ENCODE data around the gene EIF4EBP2.

The EIF4EBP2 gene

DNA sequence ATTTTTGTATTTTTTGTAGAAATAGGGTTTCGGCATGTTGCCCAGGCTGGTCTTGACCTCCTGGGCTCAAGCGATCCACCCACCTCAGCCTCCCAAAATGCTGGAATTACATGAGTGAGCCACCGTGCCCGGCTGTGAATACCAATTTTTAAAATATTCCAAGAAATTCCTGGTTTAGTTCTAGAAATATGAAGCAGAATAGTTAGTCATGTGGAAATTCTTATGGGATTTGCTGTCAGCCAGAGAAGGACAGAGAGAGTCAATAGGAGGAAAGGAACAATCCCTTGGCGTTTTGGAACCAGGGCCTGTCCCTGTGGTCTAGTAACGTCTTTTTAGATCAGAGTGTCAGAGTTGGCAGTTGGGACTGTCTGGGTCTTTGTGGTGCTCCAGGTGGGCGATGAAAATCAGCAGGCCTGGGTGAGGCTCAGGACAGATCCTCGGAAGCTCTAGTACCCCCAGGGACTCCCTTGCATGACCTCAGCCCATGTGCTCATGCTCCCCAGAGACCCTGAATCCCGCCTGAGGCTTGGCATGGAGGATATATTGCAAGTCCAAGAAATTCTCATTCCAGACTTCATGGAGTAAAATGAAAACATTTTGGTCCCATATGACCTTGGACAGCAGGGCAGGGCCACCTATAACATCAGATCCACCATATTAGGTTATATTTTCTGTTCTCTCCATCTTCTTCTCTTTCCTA, 29.8 kb downstream of the EIF4EBP2 start:
- DNase-seq = no peak

DNA sequence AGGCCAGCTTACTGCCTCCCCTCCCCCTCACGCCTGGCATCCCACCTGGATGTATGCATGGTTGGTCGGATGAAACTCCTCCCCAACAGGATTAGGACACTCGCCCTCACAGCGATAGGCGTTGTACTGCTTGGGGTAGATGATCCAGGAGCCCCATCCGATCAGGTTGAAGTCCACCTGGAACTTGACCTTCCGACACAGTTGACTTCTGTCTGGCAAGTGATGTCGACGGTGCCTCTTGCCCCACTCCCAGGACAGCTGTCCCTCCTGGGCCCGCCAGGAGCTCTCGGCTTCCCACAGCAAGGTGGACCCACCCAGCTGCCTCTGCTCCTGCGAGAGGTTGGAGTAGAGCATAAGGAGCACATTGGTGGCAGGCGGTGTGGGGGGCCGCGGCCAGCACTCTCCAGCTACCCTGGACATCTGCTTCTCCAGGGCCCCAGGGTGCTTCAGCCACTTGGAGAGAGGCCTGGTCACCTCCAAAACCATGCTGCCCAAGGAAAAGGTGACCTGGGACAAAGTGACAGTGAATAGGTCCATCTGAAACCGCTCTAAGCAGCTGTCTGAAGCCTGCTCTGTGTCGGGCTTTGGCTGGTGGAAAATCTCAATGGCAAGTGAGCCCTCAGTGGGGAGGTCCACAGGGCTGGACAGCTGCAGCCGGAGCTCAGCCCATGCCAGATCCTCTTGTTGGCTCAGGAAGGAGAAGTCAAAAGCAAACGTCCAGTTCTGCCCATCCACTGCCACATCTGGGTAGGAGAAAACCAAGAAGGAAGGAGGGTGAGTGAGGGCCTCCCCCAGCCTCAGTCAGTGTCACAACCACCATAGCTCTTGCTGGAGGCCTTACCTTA, 31.5 kb downstream of the EIF4EBP2 start:
- DNase-seq = no peak

DNA sequence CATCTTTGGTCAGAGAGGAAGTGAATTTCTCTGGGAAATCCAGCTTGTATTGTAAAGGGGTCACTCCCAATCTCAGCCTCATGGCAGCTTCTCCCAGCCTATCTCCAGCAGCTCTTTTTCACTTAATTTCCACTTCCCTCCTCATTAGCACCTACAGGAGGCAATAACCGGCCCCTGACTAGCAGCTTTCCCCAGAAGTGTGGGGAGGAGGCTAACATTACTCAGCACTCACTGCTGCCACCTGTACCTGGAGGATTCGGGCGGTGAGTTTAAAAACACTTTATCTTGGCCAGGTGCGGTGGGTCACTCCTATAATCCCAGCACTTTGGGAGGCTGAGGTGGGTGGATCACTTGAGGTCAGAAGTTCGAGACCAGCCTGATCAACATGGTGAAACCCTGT, 33.8 kb downstream of the EIF4EBP2 start:
- peak; percentile 8 for DNase-seq

DNA sequence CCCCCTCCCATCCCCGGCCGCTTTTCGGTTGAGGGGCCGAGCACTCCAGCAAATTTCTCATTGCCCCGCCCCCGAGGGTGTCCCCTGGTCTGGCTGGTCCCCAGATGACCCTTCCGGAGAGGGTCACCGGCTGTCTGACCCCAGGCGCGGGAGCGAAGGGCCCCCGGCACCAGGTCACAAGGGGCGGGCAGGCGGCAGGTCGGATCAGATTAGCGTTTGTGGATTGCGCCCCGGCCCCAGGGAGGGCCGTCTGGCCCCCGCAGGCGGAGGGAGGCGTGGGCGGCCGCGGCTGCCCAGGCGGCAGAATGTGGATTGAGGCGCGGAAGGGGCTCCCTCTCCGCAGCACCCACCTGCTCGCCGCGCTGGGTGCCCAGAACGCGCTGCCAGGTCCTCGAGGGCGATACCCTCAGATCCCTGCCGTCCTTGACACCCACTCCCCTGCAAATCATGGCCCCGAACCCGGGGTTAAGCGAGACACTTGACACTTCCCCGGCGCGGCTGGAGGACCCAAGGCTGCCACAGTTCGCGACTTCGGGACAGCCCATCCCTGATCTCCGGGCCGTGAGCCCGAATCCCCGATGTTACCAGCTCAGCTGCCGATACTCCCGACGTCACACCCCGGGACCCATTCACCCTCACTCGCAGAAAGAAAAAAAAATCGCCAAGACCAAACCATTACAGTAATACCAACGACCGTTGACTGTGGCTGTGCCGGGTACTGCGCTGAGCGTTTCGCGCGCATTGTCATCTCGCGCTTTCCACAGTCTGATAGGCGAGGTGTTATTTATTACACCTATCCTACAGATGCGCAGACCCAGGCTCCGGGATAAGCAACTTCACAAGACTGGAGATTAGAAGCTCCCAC, 36.6 kb downstream of the EIF4EBP2 start:
- DNase-seq = peak; percentile 29

DNA sequence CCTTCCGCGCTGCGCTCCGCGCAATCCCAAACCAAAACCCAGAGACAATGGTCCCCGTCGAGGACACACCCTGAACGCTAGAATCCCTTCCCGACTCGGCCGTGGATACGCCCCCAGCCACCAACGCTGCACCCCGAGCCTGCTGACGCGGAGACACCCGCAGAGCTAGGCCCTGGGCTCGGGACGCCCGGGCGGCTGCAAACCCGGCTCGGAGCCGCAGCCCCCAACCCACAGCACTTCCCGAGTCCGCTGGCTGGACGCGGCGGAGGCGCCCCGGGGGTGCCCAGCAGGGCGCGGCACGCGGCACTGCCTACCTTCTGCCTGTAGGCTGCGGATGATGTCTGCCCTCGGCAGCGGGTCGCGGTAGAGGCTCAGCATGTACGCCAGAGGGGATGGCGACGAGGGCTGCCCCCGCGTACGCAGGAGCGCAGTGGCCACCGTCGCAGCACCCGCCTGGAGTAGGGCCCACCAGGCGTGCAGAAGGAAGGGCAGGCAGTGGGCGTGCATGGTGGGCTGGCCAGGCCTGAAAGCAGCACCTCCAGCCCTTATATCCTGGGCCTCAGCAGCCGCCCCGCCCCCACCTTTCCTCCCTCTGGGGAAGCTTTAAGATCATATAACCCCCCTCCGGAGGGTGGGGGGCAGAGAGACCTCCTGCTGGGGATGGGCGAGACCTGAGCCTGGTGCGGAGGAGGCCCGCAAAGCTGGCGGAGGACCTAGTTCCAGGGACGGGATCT, 37.4 kb downstream of the EIF4EBP2 start, which contains the start of gene NODAL:
Gene NODAL (minus strand): TSS at position 521 of the 734 bp plus-strand sequence. CDS start 14 bp downstream, at position 507.
- DNase-seq = peak; percentile 29

DNA sequence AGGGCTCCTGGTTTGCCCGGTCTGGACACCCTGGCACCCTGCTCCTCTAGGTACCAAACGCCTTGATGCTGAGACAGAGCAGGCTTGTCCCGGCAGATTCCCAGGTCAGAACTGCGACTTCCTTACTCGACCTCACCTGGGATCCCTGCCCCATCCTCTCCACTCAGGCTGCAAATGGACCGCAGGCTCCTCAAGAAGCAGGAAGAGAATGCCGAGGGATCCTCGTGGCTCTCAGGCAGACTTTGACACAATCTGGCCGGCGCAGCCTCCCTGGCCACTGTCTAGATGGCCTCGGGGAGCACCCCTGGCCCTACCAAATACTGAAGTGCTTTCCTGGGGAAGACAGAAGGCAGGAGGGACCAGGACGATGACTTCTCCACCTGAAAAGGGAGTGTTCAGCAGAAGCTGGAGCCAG, 38.0 kb downstream of the EIF4EBP2 start:
- DNase-seq = no peak

DNA sequence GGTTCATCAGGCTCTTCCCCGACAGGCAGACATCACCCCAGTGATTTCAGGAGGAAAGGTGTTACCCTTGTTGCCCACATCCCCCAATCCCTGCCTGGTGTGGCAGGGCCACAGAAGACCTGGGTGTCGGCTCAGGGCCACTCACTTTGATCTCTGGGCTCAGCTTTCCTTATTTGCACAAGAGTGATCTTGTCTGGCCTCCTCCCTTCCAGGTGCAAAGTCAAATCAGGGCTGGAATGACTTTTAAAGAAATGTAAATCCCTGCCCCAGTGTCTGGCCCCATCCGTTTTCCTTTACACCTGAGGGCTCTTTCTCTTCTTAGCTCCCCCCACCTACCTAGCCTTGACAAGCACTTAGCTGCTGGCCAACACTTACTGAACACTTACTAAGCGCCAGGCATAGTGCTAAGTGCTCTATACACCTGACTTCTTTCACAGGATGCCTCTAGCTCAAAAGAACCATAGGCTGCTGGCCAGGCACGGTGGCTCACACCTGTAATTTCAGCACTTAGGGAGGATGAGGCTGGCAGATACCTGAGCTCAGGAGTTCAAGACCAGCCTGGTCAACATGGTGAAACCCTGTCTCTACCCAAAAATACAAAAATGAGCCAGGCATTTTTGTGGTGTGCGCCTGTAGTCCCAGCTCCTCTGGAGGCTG, 38.5 kb downstream of the EIF4EBP2 start:
- DNase-seq = no peak

DNA sequence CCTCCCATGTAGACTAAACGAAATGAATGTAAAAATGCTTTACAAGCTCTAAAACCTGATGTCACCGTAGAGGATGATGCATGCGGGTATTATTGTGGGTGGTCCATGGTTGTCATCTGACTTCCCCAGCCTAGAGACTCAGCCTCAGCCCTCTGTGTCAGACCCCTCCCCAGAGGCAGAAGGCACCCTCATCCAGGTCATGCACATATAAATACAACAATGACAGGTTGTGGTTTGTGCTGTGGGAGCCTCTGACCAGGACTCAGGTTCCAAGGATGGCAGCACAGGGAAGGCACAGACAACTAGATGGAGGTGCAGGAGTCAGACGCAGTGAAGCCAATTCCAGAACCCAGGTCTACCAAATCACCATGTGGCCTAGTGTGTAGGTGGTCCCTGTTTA, 40.8 kb downstream of the EIF4EBP2 start:
- no peak for DNase-seq

DNA sequence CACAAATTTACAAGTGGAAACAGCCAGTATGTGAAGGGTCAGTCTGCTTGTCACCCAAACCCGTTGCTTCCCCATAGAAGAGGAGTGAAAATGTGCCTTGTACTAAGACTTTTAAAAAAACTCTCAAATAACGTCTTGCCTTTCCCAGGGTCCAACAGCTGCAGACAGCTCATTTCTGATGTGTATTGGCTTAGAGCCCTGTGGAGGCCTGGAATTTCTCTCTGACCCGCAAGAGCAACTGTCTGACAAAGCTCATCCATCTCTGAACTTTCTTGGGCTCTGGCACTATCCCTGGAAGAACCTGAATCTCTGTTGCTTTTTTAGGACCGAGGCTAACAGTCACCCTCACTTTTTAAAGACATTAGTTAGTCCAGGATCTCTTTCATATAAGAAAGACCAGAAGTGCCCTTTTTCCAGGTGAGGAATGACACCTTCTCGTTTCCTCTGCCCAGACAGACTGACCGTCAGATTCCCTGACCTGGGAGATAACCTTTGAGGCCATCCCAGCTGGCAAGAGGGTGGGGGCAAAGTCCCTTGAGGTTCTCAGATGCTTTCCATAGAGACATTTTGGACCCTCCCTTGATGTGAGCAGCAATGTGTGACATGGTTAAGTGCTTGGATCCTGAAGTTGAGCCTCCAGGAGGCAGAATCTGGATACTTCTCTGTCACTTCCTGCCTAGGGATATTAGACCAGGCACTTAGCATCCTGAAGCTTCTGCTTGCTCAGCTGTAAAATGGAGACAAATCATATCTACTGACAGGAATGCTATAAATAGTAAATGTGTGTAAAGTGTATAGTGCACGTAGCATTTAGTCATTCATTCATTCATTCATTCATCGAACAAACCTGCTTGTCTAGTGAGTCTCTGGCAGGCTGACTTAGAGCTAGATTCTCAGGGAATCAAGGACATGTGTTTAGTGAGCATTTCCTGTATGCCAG, 42.0 kb downstream of the EIF4EBP2 start:
- DNase-seq = no peak

DNA sequence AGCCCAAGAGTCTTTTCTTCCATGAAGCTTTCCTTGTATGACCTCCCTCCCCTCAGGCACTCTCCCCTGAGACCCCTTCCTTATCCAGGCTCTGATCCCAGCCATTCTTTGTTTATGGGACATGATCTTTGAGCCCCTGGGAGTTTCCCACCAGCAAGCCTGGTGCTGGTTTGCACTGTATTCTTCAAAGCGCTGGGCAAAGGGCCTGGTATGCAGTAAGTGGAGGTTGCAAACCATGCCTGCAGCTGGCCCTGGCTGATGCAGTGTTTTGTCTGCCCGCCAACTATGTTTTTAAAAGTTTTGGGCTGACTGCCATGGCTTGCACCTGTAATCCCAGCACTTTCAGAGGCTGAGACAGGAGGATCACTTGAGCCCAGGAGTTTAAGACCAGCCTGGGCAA, 44.3 kb downstream of the EIF4EBP2 start:
- no peak for DNase-seq

DNA sequence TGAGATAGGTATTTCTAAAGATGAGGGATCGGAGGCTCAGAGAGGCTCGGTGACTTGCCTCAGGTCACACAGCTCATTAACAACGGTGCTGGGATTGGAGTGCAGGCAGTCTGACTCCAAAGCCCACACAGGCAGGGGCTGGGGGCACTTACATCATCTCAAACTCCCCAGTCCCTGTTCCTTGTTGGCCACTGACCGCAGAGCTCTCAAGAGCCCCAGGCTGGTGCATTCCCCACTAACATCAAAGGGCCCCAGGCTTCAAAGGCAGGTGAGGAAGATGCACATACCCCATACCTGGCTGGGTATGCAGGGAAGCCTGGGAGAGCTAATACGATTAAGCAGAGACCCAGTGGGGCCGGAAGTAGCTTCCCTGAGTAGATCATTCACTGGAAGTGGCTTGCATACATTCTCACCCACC, 51.3 kb downstream of the EIF4EBP2 start:
- no peak for DNase-seq

DNA sequence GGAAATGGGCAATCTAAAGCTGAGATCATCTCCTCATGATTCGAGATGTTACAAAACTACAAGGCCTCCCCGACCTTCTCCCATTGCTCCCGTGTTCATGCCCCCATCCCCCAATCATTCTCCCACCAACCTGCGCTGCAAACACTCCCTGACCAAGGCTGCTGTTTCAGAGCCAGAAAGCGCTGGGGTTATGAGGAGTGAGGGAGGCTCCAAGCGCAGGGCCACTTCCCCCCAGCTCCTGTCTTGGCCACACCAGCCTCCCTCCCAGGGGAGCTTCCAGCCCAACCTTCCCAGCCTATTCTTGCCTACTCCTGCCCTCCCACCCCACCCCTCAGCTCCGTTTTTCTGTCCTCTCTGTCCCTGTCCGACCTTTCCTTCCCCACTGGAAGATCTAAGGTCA, 52.2 kb downstream of the EIF4EBP2 start:
- DNase-seq = no peak

DNA sequence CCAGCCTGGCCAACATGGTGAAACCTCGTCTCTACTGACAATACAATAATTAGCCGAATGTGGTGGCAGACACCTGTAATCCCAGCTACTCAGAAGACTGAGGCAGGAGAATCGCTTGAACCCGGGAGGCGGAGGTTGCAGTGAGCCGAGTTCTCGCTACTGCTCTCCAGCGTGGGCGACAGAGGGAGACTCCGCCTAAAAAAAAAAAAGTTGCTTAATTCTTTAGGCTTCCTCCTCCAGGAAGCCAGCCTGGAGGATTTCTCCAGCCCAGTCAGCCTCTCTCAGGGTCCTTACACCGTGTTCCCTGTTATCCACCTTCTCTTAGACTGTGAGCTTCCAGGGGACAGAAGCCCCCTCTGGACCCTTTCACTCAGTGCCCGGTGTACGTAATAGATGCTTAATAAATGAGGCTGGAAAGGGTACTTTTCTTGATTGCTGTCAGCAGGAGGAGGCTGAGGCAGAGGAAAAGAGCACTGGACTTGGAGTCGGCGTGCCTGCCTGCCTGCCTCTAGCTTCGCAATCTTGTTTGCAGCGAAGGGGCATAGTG, 53.9 kb downstream of the EIF4EBP2 start:
- no peak for DNase-seq

DNA sequence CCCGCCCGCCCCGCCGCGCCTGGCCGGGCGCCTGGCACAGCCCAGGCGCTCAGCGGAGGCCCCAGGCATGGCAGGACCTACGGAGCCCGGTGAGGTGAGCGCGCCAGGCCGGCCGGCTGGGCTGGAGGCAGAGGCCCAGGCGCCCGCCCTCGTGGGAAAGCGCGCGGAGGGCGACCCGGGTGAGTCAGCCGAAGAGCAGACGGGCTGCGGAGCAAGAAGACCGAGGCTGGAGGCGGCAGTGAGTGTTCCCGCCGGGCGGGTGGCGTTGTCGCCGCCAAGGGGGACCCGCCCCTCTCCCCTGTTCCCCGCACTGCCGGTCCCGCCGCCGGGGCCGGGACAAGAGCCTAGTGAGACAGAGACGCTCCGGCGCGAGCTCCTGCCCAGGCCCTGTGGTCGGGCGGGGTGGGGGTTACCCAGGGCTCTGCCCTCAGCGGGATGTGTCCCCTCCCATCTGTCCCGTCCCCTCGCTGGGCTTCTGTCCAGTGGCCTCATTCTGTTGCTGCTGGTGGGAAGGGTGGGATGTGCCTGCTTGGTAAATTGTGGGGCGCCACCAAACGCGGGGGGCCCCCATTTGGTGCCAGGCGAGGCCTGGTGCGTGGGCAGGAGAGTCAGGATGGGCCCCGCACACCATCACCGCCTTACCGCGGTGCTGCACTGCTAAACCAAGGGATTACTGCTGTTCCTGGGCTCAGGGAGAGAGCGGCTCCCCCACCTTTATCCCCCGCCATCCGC, 54.5 kb downstream of the EIF4EBP2 start:
- DNase-seq = peak; percentile 68

DNA sequence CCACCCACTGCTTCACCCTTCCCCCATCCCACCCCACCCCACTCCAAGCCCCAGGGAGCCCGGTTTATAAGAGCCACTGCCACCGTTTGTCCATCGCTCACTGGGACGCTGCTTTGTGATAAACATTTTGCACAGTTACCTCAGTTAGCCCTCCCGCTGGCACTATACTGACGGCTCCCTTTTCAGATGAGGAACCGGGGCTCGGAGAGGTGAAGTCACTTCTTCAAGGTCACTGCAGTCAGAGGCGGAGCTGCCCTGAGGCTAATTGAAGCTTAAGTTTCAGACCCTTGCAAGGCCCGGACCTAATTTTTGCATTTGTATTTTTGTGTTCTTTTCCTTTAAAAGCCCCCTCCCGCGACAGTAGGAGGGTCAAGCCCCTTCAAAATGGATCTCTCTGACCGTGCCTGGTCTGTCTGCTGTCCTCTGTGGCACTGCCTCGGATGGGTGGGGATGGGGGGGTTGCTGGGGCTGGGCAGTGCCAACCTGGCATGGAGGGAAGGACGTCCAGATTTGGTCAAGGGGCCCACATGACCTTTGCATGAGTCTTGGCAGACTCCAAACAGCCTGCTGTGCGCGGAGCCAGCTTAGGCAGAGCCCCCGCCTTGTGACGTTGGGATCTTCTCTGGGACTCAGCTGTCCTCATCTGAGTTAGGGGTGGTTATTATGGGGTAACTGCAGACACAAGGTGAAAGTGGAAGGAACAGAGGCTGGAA, 55.3 kb downstream of the EIF4EBP2 start:
- DNase-seq = peak; percentile 36

DNA sequence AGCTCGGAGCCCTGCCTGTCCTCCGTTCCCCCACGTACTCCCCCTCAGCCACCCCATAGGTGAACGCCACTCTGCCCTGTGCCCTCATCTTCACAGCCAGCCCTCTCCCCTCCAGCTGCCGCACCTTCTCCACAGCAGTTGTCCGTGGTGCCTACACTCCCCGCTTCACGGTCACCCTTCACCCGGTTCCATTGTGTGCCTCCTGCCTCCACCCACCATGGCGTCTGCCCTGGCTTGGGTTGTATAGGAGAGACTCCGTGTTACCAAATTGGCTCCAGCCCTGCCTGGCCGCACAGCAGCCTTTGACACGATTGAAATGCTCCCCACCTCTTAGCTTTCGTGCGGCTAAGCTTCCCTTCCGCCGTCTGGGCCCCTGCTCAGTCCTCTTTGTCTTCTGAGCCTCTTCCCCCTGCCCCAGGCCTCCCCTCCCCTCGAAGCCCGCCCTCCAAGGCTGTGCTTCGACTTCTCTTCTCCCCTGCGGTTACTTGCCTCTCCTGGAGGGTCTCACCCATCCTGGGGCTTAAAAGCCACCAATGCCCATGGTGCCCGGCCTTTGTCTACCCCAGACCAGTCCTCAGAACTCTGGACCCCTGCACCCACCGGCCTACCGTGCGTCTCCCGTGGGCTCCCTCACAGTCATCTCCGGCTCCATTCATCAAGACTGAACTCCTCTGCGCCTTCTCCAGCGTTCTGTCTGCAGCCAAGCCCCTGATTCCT, 56.0 kb downstream of the EIF4EBP2 start:
- no peak for DNase-seq

DNA sequence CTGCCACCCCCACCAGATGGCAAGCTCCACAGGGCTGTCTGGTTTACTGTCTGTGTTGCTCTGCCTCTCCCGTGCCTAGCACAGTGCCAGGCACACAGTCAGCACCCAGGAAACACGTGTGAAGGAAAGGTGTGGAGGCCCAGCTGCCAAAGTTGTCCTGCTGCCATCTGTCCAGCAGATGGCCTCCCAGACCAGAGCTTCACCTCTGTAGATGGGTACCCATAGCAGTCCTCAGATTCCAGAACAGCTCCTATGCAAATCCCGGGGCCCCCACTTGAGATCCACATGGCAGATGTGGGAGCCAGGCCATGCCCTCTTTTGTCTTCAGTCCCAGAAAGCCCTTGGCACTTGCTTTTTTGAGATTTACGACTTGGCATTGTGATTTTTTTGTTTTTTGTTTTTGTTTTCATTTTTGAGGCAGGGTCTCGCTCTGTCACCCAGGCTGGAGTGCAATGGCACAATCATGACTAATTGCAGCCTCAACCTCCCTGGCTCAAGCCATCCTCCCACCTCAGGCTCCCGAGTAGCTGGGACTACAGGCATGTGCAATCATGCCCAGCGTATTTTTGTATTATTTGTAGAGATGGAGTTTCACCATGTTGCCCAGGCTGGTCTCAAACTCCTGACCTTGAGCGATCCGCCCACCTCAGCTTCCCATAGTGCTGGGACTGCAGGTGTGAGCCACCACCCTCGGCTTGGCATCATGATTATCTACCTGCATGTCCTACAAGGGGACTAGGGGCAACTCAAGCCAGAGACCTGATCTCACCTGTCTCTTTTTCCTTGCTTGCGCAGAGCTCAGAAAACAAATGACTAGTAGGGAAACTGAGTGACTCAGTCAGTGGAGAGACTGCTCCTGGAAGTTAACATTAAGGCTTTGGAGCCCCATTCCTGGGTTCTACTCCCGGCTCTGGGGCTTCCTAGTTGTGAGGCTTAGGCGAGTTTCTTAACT, 57.7 kb downstream of the EIF4EBP2 start:
- peak; percentile 71 for DNase-seq
